ENCODE results near the gene VSTM2A. TPM values are rescaled to one million over a fixed set of nuclear protein-coding genes. Genes with fewer than 3 reads are reported as not detected.
"Not testable (repeated sequence)": the region's sequence is repeated elsewhere in the genome, so short reads cannot be mapped to it uniquely, and the experiment has no call there.

The VSTM2A gene
- not detected for polyA plus RNA-seq (2012; ENCODE audit: missing spikeins)

GRCh38 chr7:54541669-54542625, at the start of gene VSTM2A:
TSS of gene VSTM2A (plus strand) at chr7:54542375. CDS start at chr7:54542731, 356 bp downstream.
- TF ChIP-seq POLR2AphosphoS5 (IDR thresholded peaks at IDR 0.05; ENCODE audit: low read depth, low read length) (no peak), TAF1 (IDR thresholded peaks at IDR 0.05; ENCODE audit: borderline replicate concordance, low read depth, low read length) (no peak), POLR2A (IDR thresholded peaks at IDR 0.05; ENCODE audit: low read depth, low read length) (no peak)
- DNase-seq (ENCODE audit: insufficient read length) (no peak), FAIRE-seq (no peak)

- DNase-seq (ENCODE audit: insufficient read length); FAIRE-seq: not testable (repeated sequence)
These were observed 37.6 kb upstream of the VSTM2A start for GRCh38 chr7:54504531-54504930.

- FAIRE-seq (no peak), DNase-seq (ENCODE audit: insufficient read length) (no peak)
- no peak for TF ChIP-seq TAF1 (IDR thresholded peaks at IDR 0.05; ENCODE audit: borderline replicate concordance, low read depth, low read length)
- no peak for TF ChIP-seq POLR2A (IDR thresholded peaks at IDR 0.05; ENCODE audit: low read depth, low read length)
- no peak for TF ChIP-seq POLR2AphosphoS5 (IDR thresholded peaks at IDR 0.05; ENCODE audit: low read depth, low read length)
These were observed 12.6 kb upstream of the VSTM2A start for GRCh38 chr7:54529568-54529967.

- no peak for TF ChIP-seq POLR2AphosphoS5 (IDR thresholded peaks at IDR 0.05; ENCODE audit: low read depth, low read length)
- TF ChIP-seq TAF1 (IDR thresholded peaks at IDR 0.05; ENCODE audit: borderline replicate concordance, low read depth, low read length), result no peak
- TF ChIP-seq POLR2A (IDR thresholded peaks at IDR 0.05; ENCODE audit: low read depth, low read length), result no peak
- no peak for FAIRE-seq
- no peak for DNase-seq (ENCODE audit: insufficient read length)
These were observed 4.1 kb upstream of the VSTM2A start for GRCh38 chr7:54538122-54538521.

- DNase-seq (ENCODE audit: insufficient read length) (no peak), FAIRE-seq (no peak)
- TF ChIP-seq POLR2A (IDR thresholded peaks at IDR 0.05; ENCODE audit: low read depth, low read length) (no peak), TAF1 (IDR thresholded peaks at IDR 0.05; ENCODE audit: borderline replicate concordance, low read depth, low read length) (no peak), POLR2AphosphoS5 (IDR thresholded peaks at IDR 0.05; ENCODE audit: low read depth, low read length) (no peak)
These were observed 895 bp downstream of the VSTM2A start for GRCh38 chr7:54543051-54543488.

- DNase-seq (ENCODE audit: insufficient read length) (no peak), FAIRE-seq (no peak)
- no peak for TF ChIP-seq POLR2AphosphoS5 (IDR thresholded peaks at IDR 0.05; ENCODE audit: low read depth, low read length)
- TF ChIP-seq TAF1 (IDR thresholded peaks at IDR 0.05; ENCODE audit: borderline replicate concordance, low read depth, low read length), result no peak
These were observed 2.0 kb downstream of the VSTM2A start for GRCh38 chr7:54544149-54544526.

- TF ChIP-seq POLR2AphosphoS5 (IDR thresholded peaks at IDR 0.05; ENCODE audit: low read depth, low read length) (no peak), POLR2A (IDR thresholded peaks at IDR 0.05; ENCODE audit: low read depth, low read length) (no peak), TAF1 (IDR thresholded peaks at IDR 0.05; ENCODE audit: borderline replicate concordance, low read depth, low read length) (no peak)
- FAIRE-seq (no peak), DNase-seq (ENCODE audit: insufficient read length) (no peak)
These were observed 2.5 kb downstream of the VSTM2A start for GRCh38 chr7:54544527-54545240.

GRCh38 chr7:54545241-54545563, 3.0 kb downstream of the VSTM2A start:
- FAIRE-seq, result no peak
- no peak for DNase-seq (ENCODE audit: insufficient read length)
- TF ChIP-seq POLR2A (IDR thresholded peaks at IDR 0.05; ENCODE audit: low read depth, low read length), result no peak
- no peak for TF ChIP-seq TAF1 (IDR thresholded peaks at IDR 0.05; ENCODE audit: borderline replicate concordance, low read depth, low read length)
- no peak for TF ChIP-seq POLR2AphosphoS5 (IDR thresholded peaks at IDR 0.05; ENCODE audit: low read depth, low read length)

- TF ChIP-seq POLR2AphosphoS5 (IDR thresholded peaks at IDR 0.05; ENCODE audit: low read depth, low read length), result no peak
- no peak for TF ChIP-seq TAF1 (IDR thresholded peaks at IDR 0.05; ENCODE audit: borderline replicate concordance, low read depth, low read length)
- TF ChIP-seq POLR2A (IDR thresholded peaks at IDR 0.05; ENCODE audit: low read depth, low read length), result no peak
- FAIRE-seq (no peak), DNase-seq (ENCODE audit: insufficient read length) (no peak)
These were observed 4.2 kb downstream of the VSTM2A start for GRCh38 chr7:54546081-54546985.

- TF ChIP-seq TAF1 (IDR thresholded peaks at IDR 0.05; ENCODE audit: borderline replicate concordance, low read depth, low read length), result no peak
- no peak for TF ChIP-seq POLR2A (IDR thresholded peaks at IDR 0.05; ENCODE audit: low read depth, low read length)
- TF ChIP-seq POLR2AphosphoS5 (IDR thresholded peaks at IDR 0.05; ENCODE audit: low read depth, low read length), result no peak
- FAIRE-seq (no peak), DNase-seq (ENCODE audit: insufficient read length) (no peak)
These were observed 4.8 kb downstream of the VSTM2A start for GRCh38 chr7:54546986-54547314.

GRCh38 chr7:54550471-54550870, 8.3 kb downstream of the VSTM2A start:
- no peak for FAIRE-seq
- no peak for TF ChIP-seq TAF1 (IDR thresholded peaks at IDR 0.05; ENCODE audit: borderline replicate concordance, low read depth, low read length)
- no peak for TF ChIP-seq POLR2AphosphoS5 (IDR thresholded peaks at IDR 0.05; ENCODE audit: low read depth, low read length)
- TF ChIP-seq POLR2A (IDR thresholded peaks at IDR 0.05; ENCODE audit: low read depth, low read length), result no peak
- no peak for DNase-seq (ENCODE audit: insufficient read length)
